WTC11 (cell line): ENCODE data around the gene MCRIP2. TPM values are rescaled to one million over a fixed set of nuclear protein-coding genes. Genes with fewer than 3 reads are reported as not detected.

ENCODE experiments used
- ATAC-seq: fragments of 200-7000 bp; cut with Tn5 transposase; 2 replicates; pipeline ENCODE4 v1.10.0; 2021; ENCODE audit warnings: mild to moderate bottlenecking, moderate library complexity
- CTCF ChIA-PET: fragments of 300-600 bp; sonication (Branson Sonifier 250); formaldehyde crosslinking; loops from one replicate; lab custom pipeline; 2021; ENCODE audit warnings: antibody characterized with exemption; lab: Charles Lee
- POLR2A ChIA-PET: fragments of 350-600 bp; sonication (Branson Sonifier 250); formaldehyde crosslinking; loops from one replicate; lab custom pipeline; 2021; ENCODE audit warnings: antibody characterized with exemption; lab: Charles Lee
- DNase-seq: peaks from one replicate; pipeline ENCODE4 v3.0.0; 2021; ENCODE audit warnings: low spot score
- H3K27ac Mint-ChIP-seq: 2 replicates; pipeline ENCODE4 v1.8.0; 2021; ENCODE audit warnings: mixed read lengths
- H3K27me3 Mint-ChIP-seq: 2 replicates; pipeline ENCODE4 v1.8.0; 2021; ENCODE audit warnings: low read depth, mild to moderate bottlenecking, moderate library complexity, mixed read lengths
- H3K36me3 Mint-ChIP-seq: 2 replicates; pipeline ENCODE4 v1.8.0; 2021; ENCODE audit warnings: mixed read lengths
- H3K4me1 Mint-ChIP-seq: 2 replicates; pipeline ENCODE4 v1.8.0; 2022; ENCODE audit warnings: mixed read lengths
- H3K4me3 Mint-ChIP-seq: 2 replicates; pipeline ENCODE4 v1.8.0; 2021; ENCODE audit warnings: mild to moderate bottlenecking, moderate library complexity, mixed read lengths
- H3K9me3 Mint-ChIP-seq: 2 replicates; pipeline ENCODE4 v1.8.0; 2021; ENCODE audit warnings: mixed read lengths
- ARID4B ChIP-seq: sonication (generic); formaldehyde crosslinking; IDR thresholded peaks from 2 replicates; pipeline ENCODE4 v1.8.0; 2023; ENCODE audit warnings: missing genetic modification reagents, mild to moderate bottlenecking, borderline replicate concordance
- ATF1 ChIP-seq: sonication (generic); formaldehyde crosslinking; IDR thresholded peaks from 2 replicates; pipeline ENCODE4 v1.8.1; 2023; ENCODE audit warnings: mild to moderate bottlenecking, moderate library complexity, missing genetic modification reagents
- CDX4 ChIP-seq: fragments of 250-450 bp; sonication (Bioruptor Pico); IDR thresholded peaks from 2 replicates; pipeline ENCODE4 v1.9.0; 2021; ENCODE audit warnings: moderate library complexity, mild to moderate bottlenecking, inconsistent platforms, borderline replicate concordance
- CREB1 ChIP-seq: sonication (generic); formaldehyde crosslinking; IDR thresholded peaks from 2 replicates; pipeline ENCODE4 v1.8.0; 2023; ENCODE audit warnings: mild to moderate bottlenecking, missing genetic modification reagents
- CTCF ChIP-seq: fragments of 200-600 bp; IDR thresholded peaks from 2 replicates; pipeline ENCODE4 v1.8.0; 2022; ENCODE audit warnings: antibody characterized with exemption
- ERG ChIP-seq: fragments of 250-450 bp; sonication (Bioruptor Pico); IDR thresholded peaks from 2 replicates; pipeline ENCODE4 v1.8.0; 2021; ENCODE audit warnings: mild to moderate bottlenecking
- FOXP1 ChIP-seq: sonication (generic); formaldehyde crosslinking; IDR thresholded peaks from 2 replicates; pipeline ENCODE4 v1.8.0; 2022; ENCODE audit warnings: missing genetic modification reagents, mild to moderate bottlenecking, moderate library complexity, borderline replicate concordance
- GABPB1 ChIP-seq: sonication (generic); formaldehyde crosslinking; IDR thresholded peaks from 2 replicates; pipeline ENCODE4 v1.8.1; 2023; ENCODE audit warnings: mild to moderate bottlenecking, missing genetic modification reagents
- HMGXB4 ChIP-seq: sonication (generic); formaldehyde crosslinking; IDR thresholded peaks from 2 replicates; pipeline ENCODE4 v1.8.1; 2023; ENCODE audit warnings: mild to moderate bottlenecking, moderate library complexity, missing genetic modification reagents
- IRF1 ChIP-seq: sonication (generic); formaldehyde crosslinking; IDR thresholded peaks from 2 replicates; pipeline ENCODE4 v1.8.0; 2023; ENCODE audit warnings: missing genetic modification reagents
- NR1H2 ChIP-seq: sonication (generic); formaldehyde crosslinking; IDR thresholded peaks from 2 replicates; pipeline ENCODE4 v1.9.0; 2021; ENCODE audit warnings: mild to moderate bottlenecking, moderate library complexity, missing genetic modification reagents
- NR3C1 ChIP-seq: sonication (generic); formaldehyde crosslinking; conservative IDR thresholded peaks from 2 replicates; pipeline ENCODE4 v1.8.1; 2023; ENCODE audit warnings: low read depth, mild to moderate bottlenecking, missing genetic modification reagents
- PRDM15 ChIP-seq: sonication (generic); formaldehyde crosslinking; IDR thresholded peaks from 2 replicates; pipeline ENCODE4 v1.8.0; 2022; ENCODE audit warnings: missing genetic modification reagents
- SP1 ChIP-seq: sonication (generic); formaldehyde crosslinking; conservative IDR thresholded peaks from 2 replicates; pipeline ENCODE4 v1.8.1; 2022; ENCODE audit warnings: missing genetic modification reagents
- ZNF263 ChIP-seq: sonication (generic); formaldehyde crosslinking; IDR thresholded peaks from 2 replicates; pipeline ENCODE4 v1.8.1; 2022; ENCODE audit warnings: low read depth, mild to moderate bottlenecking, moderate library complexity, missing genetic modification reagents
- ZNF416 ChIP-seq: fragments of 250-450 bp; sonication (Bioruptor Pico); IDR thresholded peaks from 2 replicates; pipeline ENCODE4 v1.9.0; 2021; ENCODE audit warnings: mild to moderate bottlenecking, inconsistent platforms
- ZNF423 ChIP-seq: fragments of 250-450 bp; sonication (Bioruptor Pico); IDR thresholded peaks from 2 replicates; pipeline ENCODE4 v2.1.2; 2022; ENCODE audit warnings: mild to moderate bottlenecking, moderate library complexity
- total RNA-seq: library from RNA; stranded (reverse); gene quantifications from 3 replicates; pipeline ENCODE4 v1.2.3, GENCODE V29; 2021

The MCRIP2 gene
- total RNA-seq, 1 experiment from 2014 or later = 63.3 TPM

- no peak overlapping the region for H3K4me3 Mint-ChIP-seq
- DNase-seq = peak; percentile 83
- ATAC-seq = peak; percentile 92
- H3K4me1 Mint-ChIP-seq = peaks cover 8% of the 10 kb centered on the region
- POLR2A ChIA-PET = no interaction called here
- TF ChIP-seq GABPB1 (peak; percentile 51; the same call in 1 of the 2 replicates), CREB1 (no peak), HMGXB4 (CRISPR knock-in tag) (0 out of 2 replicates have a peak, but pooled peaks have one; percentile 22), NR1H2 (CRISPR knock-in tag) (no peak), FOXP1 (CRISPR knock-in tag) (0 out of 2 replicates have a peak, but pooled peaks have one; percentile 59), CTCF (peak; percentile 87), NR3C1 (CRISPR knock-in tag) (no peak)
- H3K27ac Mint-ChIP-seq = peak overlapping the region; percentile 97
- no peaks in the 10 kb centered on the region for H3K9me3 Mint-ChIP-seq
- H3K27me3 Mint-ChIP-seq = no peaks in the 10 kb centered on the region
- CTCF ChIA-PET = interaction anchor here (0.6 to 2.7 kb wide), 12 partner anchors 9 to 123 kb away, joined by 3 to 17 read pairs (median 4); partner anchors contain the start of genes CAPN15 and RAB40C
- peaks cover 15% of the 10 kb centered on the region for H3K36me3 Mint-ChIP-seq
These were observed 30.9 kb upstream of the MCRIP2 start for GRCh38 chr16:610513-611381.

- Mint-ChIP-seq H3K4me3 (no peak overlapping the region), H3K9me3 (no peaks in the 10 kb centered on the region), H3K4me1 (peaks cover 3% of the 10 kb centered on the region), H3K36me3 (peaks cover 15% of the 10 kb centered on the region), H3K27me3 (no peaks in the 10 kb centered on the region), H3K27ac (peak overlapping the region; percentile 53; the same call in 1 of the 2 replicates)
- no peak for DNase-seq
- no peak for ATAC-seq
- POLR2A ChIA-PET = no interaction called here
- CTCF ChIA-PET = no interaction called here
- TF ChIP-seq SP1 = no peak
- no peak for TF ChIP-seq ATF1 (CRISPR knock-in tag)
- TF ChIP-seq GABPB1 = no peak
- TF ChIP-seq FOXP1 (CRISPR knock-in tag) = no peak
- TF ChIP-seq ZNF263 (CRISPR knock-in tag) = no peak
- no peak for TF ChIP-seq ARID4B (CRISPR knock-in tag)
- no peak for TF ChIP-seq IRF1 (CRISPR knock-in tag)
- TF ChIP-seq CDX4 (CRISPR knock-in tag) = no peak
- TF ChIP-seq ZNF416 (CRISPR knock-in tag) = no peak
- no peak for TF ChIP-seq ERG (CRISPR knock-in tag)
- no peak for TF ChIP-seq ZNF423 (CRISPR knock-in tag)
- no peak for TF ChIP-seq PRDM15 (CRISPR knock-in tag)
These were observed 26.5 kb upstream of the MCRIP2 start for GRCh38 chr16:615122-615521.
